ENCODE measurements around the gene TSEN2.

- TF ChIP-seq REST (IDR thresholded peaks at IDR 0.05; ENCODE audit: borderline replicate concordance) (no peak), REST (CRISPR knock-in tag; IDR thresholded peaks at IDR 0.05; ENCODE audit: low read depth) (no peak), RFX5 (IDR thresholded peaks at IDR 0.05; ENCODE audit: low read depth, low read length) (no peak), SP1 (CRISPR knock-in tag; IDR thresholded peaks at IDR 0.05) (no peak), POLR3A (IDR thresholded peaks at IDR 0.05; ENCODE audit: borderline replicate concordance, extremely low read depth, insufficient read depth, insufficient read length) (no peak), CTCF (IDR thresholded peaks at IDR 0.05 in 2 of 3, conservative IDR thresholded peaks at IDR 0.05 in 1 of 3; ENCODE audit: insufficient read depth in 2 of 3, low read depth in 1 of 3, low read length in 3 of 3) (no peak), HCFC1 (IDR thresholded peaks at IDR 0.05; ENCODE audit: low read depth, low read length) (no peak), ARNT (IDR thresholded peaks at IDR 0.05) (no peak), TBL1XR1 (IDR thresholded peaks at IDR 0.05; ENCODE audit: low read length in 2 of 2) (no peak)
- TF ChIP-seq, protein P1, sequence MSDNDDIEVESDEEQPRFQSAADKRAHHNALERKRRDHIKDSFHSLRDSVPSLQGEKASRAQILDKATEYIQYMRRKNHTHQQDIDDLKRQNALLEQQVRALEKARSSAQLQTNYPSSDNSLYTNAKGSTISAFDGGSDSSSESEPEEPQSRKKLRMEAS (CRISPR knock-in tag; IDR thresholded peaks at IDR 0.05), result no peak
- TF ChIP-seq, protein P2, sequence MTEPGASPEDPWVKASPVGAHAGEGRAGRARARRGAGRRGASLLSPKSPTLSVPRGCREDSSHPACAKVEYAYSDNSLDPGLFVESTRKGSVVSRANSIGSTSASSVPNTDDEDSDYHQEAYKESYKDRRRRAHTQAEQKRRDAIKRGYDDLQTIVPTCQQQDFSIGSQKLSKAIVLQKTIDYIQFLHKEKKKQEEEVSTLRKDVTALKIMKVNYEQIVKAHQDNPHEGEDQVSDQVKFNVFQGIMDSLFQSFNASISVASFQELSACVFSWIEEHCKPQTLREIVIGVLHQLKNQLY (CRISPR knock-in tag; conservative IDR thresholded peaks at IDR 0.05), result no peak
Measured at GRCh38 chr3:12467746-12468145, 16.5 kb upstream of the TSEN2 start.

Data from K562 (cell line).